Prostate gland (tissue), 2 donors: ENCODE results near the gene DCUN1D5.

Source experiments
- CTCF ChIP-seq, 4 experiments: fragments of 200-600 bp in 2 of 4; fragments of 450-650 bp in 2 of 4; sonication (generic) in 2 of 4; IDR thresholded peaks; 1 replicate in 3 of 4; 2 replicates in 1 of 4; pipeline ENCODE4 v1.5.1; 2016 to 2019; ENCODE audit warnings: antibody characterized with exemption in 4 of 4, mild to moderate bottlenecking in 2 of 4, moderate library complexity in 2 of 4
- POLR2AphosphoS5 ChIP-seq: sonication (generic); formaldehyde crosslinking; IDR thresholded peaks from one replicate; pipeline ENCODE4 v1.6.1; 2017; ENCODE audit warnings: antibody characterized with exemption

DNA sequence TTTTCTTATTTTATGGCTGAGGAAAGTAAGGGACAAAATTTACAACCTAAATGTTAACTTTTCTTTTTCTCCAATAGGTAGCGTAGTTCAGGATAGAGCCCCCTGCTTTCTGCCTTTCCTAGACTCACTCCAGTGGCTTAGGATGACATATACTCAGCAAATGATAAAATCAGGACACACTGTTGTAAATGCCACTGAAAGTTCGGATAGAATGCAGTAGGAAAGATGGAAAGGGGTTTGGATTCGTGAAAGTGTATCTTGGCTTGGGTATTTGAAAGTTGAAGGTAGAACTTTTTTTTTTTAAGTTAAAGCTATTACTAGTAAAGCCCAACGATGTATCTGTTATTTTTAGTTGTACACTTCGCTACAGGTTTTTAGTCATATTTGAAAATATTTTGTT, 19.4 kb upstream of the DCUN1D5 start:
- no peak for TF ChIP-seq CTCF (IDR thresholded peaks at IDR 0.05)
- TF ChIP-seq POLR2AphosphoS5, result no peak
